Activated CD4-positive, alpha-beta T cell treated with anti-CD3 and anti-CD28 coated beads, Interleukin-2, amount 10 ng/mL, durations not matched to agents 24 days and 14 days (primary cell): Measurements from ENCODE around the gene FBXO7. TPM values are rescaled to one million over a fixed set of nuclear protein-coding genes. Genes with fewer than 3 reads are reported as not detected.

Experiments used
- DNase-seq: peaks from one replicate; pipeline ENCODE4 v3.0.0; 2022
- H3K27ac Mint-ChIP-seq: one replicate; pipeline ENCODE4 v1.8.0; 2022; ENCODE audit warnings: mild to moderate bottlenecking, mixed read lengths
- H3K27me3 Mint-ChIP-seq: one replicate; pipeline ENCODE4 v1.8.0; 2022; ENCODE audit warnings: mixed read lengths
- H3K36me3 Mint-ChIP-seq: one replicate; pipeline ENCODE4 v1.8.0; 2022; ENCODE audit warnings: low read depth, mild to moderate bottlenecking, mixed read lengths
- H3K4me1 Mint-ChIP-seq: one replicate; pipeline ENCODE4 v1.8.0; 2021; ENCODE audit warnings: mixed read lengths
- H3K4me3 Mint-ChIP-seq: one replicate; pipeline ENCODE4 v1.8.0; 2022; ENCODE audit warnings: mild to moderate bottlenecking, moderate library complexity, mixed read lengths
- H3K9me3 Mint-ChIP-seq: one replicate; pipeline ENCODE4 v1.8.0; 2021; ENCODE audit warnings: mixed read lengths
- intact Hi-C: fragments of 100-400 bp; cut with micrococcal nuclease; formaldehyde crosslinking; loops from one replicate; pipeline ENCODE4 v1.15.1; 2023
- total RNA-seq: library from RNA; stranded (reverse); gene quantifications from 2 replicates; pipeline ENCODE4 v1.2.3, GENCODE V29; 2022

FBXO7 gene
- total RNA-seq, 1 donor from 2014 or later: 95.6 TPM

- H3K27me3 Mint-ChIP-seq: no peaks in the 10 kb centered on the region
- intact Hi-C loops: no loop called here
- no peaks in the 10 kb centered on the region for H3K9me3 Mint-ChIP-seq
- H3K36me3 Mint-ChIP-seq: peaks cover 24% of the 10 kb centered on the region
- no peak overlapping the region for H3K4me3 Mint-ChIP-seq
- no peak for DNase-seq
- peaks cover 2% of the 10 kb centered on the region for H3K4me1 Mint-ChIP-seq
- no peak overlapping the region for H3K27ac Mint-ChIP-seq
These were observed 27.5 kb downstream of the FBXO7 start for GRCh38 chr22:32501836-32502752.

GRCh38 chr22:32509045-32509444 is 34.4 kb downstream of the FBXO7 start:
- DNase-seq: no peak
- H3K27me3 Mint-ChIP-seq: no peaks in the 10 kb centered on the region
- no peaks in the 10 kb centered on the region for H3K9me3 Mint-ChIP-seq
- H3K4me1 Mint-ChIP-seq: no peaks in the 10 kb centered on the region
- intact Hi-C loops: no loop called here
- H3K27ac Mint-ChIP-seq: no peak overlapping the region
- H3K4me3 Mint-ChIP-seq: no peak overlapping the region
- H3K36me3 Mint-ChIP-seq: no peaks in the 10 kb centered on the region

- Mint-ChIP-seq H3K27me3 (no peaks in the 10 kb centered on the region), H3K4me3 (no peak overlapping the region), H3K36me3 (no peaks in the 10 kb centered on the region), H3K9me3 (no peaks in the 10 kb centered on the region), H3K4me1 (no peaks in the 10 kb centered on the region), H3K27ac (no peak overlapping the region)
- intact Hi-C loops: no loop called here
- no peak for DNase-seq
These were observed 36.7 kb downstream of the FBXO7 start for GRCh38 chr22:32511274-32511673.

- Mint-ChIP-seq H3K4me1 (no peaks in the 10 kb centered on the region), H3K27ac (no peak overlapping the region), H3K9me3 (no peaks in the 10 kb centered on the region), H3K27me3 (no peaks in the 10 kb centered on the region), H3K4me3 (no peak overlapping the region), H3K36me3 (no peaks in the 10 kb centered on the region)
- intact Hi-C loops: no loop called here
- DNase-seq: no peak
These were observed 37.2 kb downstream of the FBXO7 start for GRCh38 chr22:32511776-32512175.

- H3K36me3 Mint-ChIP-seq: no peaks in the 10 kb centered on the region
- intact Hi-C loops: no loop called here
- H3K27ac Mint-ChIP-seq: no peak overlapping the region
- H3K9me3 Mint-ChIP-seq: no peaks in the 10 kb centered on the region
- no peak for DNase-seq
- no peak overlapping the region for H3K4me3 Mint-ChIP-seq
- no peaks in the 10 kb centered on the region for H3K4me1 Mint-ChIP-seq
- H3K27me3 Mint-ChIP-seq: no peaks in the 10 kb centered on the region
These were observed 37.8 kb downstream of the FBXO7 start for GRCh38 chr22:32512267-32512982.

GRCh38 chr22:32515084-32515483 is 40.5 kb downstream of the FBXO7 start:
- DNase-seq: no peak
- Mint-ChIP-seq H3K4me1 (no peaks in the 10 kb centered on the region), H3K9me3 (no peaks in the 10 kb centered on the region), H3K27ac (no peak overlapping the region), H3K36me3 (no peaks in the 10 kb centered on the region), H3K27me3 (no peaks in the 10 kb centered on the region), H3K4me3 (no peak overlapping the region)
- intact Hi-C loops: no loop called here

- Mint-ChIP-seq H3K9me3 (no peaks in the 10 kb centered on the region), H3K4me3 (no peak overlapping the region), H3K27ac (no peak overlapping the region), H3K4me1 (no peaks in the 10 kb centered on the region), H3K27me3 (no peaks in the 10 kb centered on the region), H3K36me3 (no peaks in the 10 kb centered on the region)
- DNase-seq: no peak
- intact Hi-C loops: no loop called here
These were observed 42.9 kb downstream of the FBXO7 start for GRCh38 chr22:32517488-32517887.

- Mint-ChIP-seq H3K27me3 (no peaks in the 10 kb centered on the region), H3K9me3 (no peaks in the 10 kb centered on the region), H3K27ac (no peak overlapping the region), H3K36me3 (no peaks in the 10 kb centered on the region), H3K4me3 (no peak overlapping the region), H3K4me1 (no peaks in the 10 kb centered on the region)
- intact Hi-C loops: no loop called here
- no peak for DNase-seq
These were observed 43.3 kb downstream of the FBXO7 start for GRCh38 chr22:32517921-32518320.

GRCh38 chr22:32518381-32518780 is 43.8 kb downstream of the FBXO7 start:
- no peak overlapping the region for H3K4me3 Mint-ChIP-seq
- H3K36me3 Mint-ChIP-seq: no peaks in the 10 kb centered on the region
- no peaks in the 10 kb centered on the region for H3K4me1 Mint-ChIP-seq
- H3K27ac Mint-ChIP-seq: no peak overlapping the region
- no peaks in the 10 kb centered on the region for H3K27me3 Mint-ChIP-seq
- intact Hi-C loops: no loop called here
- no peaks in the 10 kb centered on the region for H3K9me3 Mint-ChIP-seq
- DNase-seq: no peak

GRCh38 chr22:32518848-32519247 is 44.2 kb downstream of the FBXO7 start:
- Mint-ChIP-seq H3K27me3 (no peaks in the 10 kb centered on the region), H3K4me3 (no peak overlapping the region), H3K4me1 (no peaks in the 10 kb centered on the region), H3K36me3 (no peaks in the 10 kb centered on the region), H3K9me3 (no peaks in the 10 kb centered on the region), H3K27ac (no peak overlapping the region)
- intact Hi-C loops: no loop called here
- no peak for DNase-seq

- no peaks in the 10 kb centered on the region for H3K4me1 Mint-ChIP-seq
- DNase-seq: no peak
- H3K36me3 Mint-ChIP-seq: no peaks in the 10 kb centered on the region
- no peaks in the 10 kb centered on the region for H3K27me3 Mint-ChIP-seq
- H3K9me3 Mint-ChIP-seq: no peaks in the 10 kb centered on the region
- H3K27ac Mint-ChIP-seq: no peak overlapping the region
- intact Hi-C loops: no loop called here
- no peak overlapping the region for H3K4me3 Mint-ChIP-seq
These were observed 46.0 kb downstream of the FBXO7 start for GRCh38 chr22:32520612-32521011.

- Mint-ChIP-seq H3K4me1 (no peaks in the 10 kb centered on the region), H3K4me3 (no peak overlapping the region), H3K27ac (no peak overlapping the region), H3K27me3 (no peaks in the 10 kb centered on the region), H3K9me3 (no peaks in the 10 kb centered on the region), H3K36me3 (no peaks in the 10 kb centered on the region)
- intact Hi-C loops: no loop called here
- no peak for DNase-seq
These were observed 47.6 kb downstream of the FBXO7 start for GRCh38 chr22:32522237-32522636.

- Mint-ChIP-seq H3K4me1 (no peaks in the 10 kb centered on the region), H3K27me3 (peaks cover 2% of the 10 kb centered on the region), H3K27ac (no peak overlapping the region), H3K4me3 (no peak overlapping the region), H3K36me3 (no peaks in the 10 kb centered on the region), H3K9me3 (no peaks in the 10 kb centered on the region)
- DNase-seq: no peak
- intact Hi-C loops: loop anchor here (2.0 kb wide), 1 partner anchor 459 kb away; no protein-coding TSS in a partner anchor
These were observed 53.1 kb downstream of the FBXO7 start for GRCh38 chr22:32527756-32528155.

- H3K4me1 Mint-ChIP-seq: no peaks in the 10 kb centered on the region
- no peaks in the 10 kb centered on the region for H3K9me3 Mint-ChIP-seq
- H3K27ac Mint-ChIP-seq: no peak overlapping the region
- no peak for DNase-seq
- no peaks in the 10 kb centered on the region for H3K36me3 Mint-ChIP-seq
- H3K4me3 Mint-ChIP-seq: no peak overlapping the region
- H3K27me3 Mint-ChIP-seq: peaks cover 2% of the 10 kb centered on the region
- intact Hi-C loops: loop anchor here (2.0 kb wide), 1 partner anchor 458 kb away; no protein-coding TSS in a partner anchor
These were observed 53.7 kb downstream of the FBXO7 start for GRCh38 chr22:32528316-32528715.
